Kidney (tissue), 14 donors: ENCODE data around the gene PSEN2. TPM values are rescaled to one million over a fixed set of nuclear protein-coding genes. Genes with fewer than 3 reads are reported as not detected.

Experiments used
- DNase-seq, 5 donors: peaks; one replicate each; pipeline ENCODE4 v3.0.0-alpha.2; 2013 to 2020
- FAIRE-seq: peaks from 2 replicates; lab custom pipeline; 2012; peaks lifted over from hg19 to GRCh38; lab: Jason Lieb, UNC
- H3K27ac ChIP-seq, 2 donors: one replicate each; pipeline ENCODE4 v1.7.0; 2013; ENCODE audit warnings: low read depth in 2 of 2, low read length in 2 of 2, inconsistent platforms in 1 of 2
- H3K27me3 ChIP-seq: one replicate; pipeline ENCODE4 v1.7.1; 2013; ENCODE audit warnings: low read length, inconsistent platforms; ENCODE audit not compliant: control insufficient read depth, insufficient read depth
- H3K36me3 ChIP-seq, 3 donors: one replicate each; pipeline versions ENCODE4 v1.7.0 to v1.7.1; 2013; ENCODE audit warnings: low read length in 3 of 3, control low read depth in 1 of 3, inconsistent platforms in 1 of 3; ENCODE audit not compliant: insufficient read depth in 3 of 3, control insufficient read depth in 2 of 3
- H3K4me1 ChIP-seq, 3 donors: one replicate each; pipeline versions ENCODE4 v1.7.0 to v1.7.1; 2013; ENCODE audit warnings: low read length in 3 of 3, inconsistent platforms in 1 of 3, low read depth in 1 of 3; ENCODE audit not compliant: control insufficient read depth in 2 of 3, insufficient read depth in 2 of 3
- H3K4me3 ChIP-seq, 3 donors: one replicate each; pipeline versions ENCODE4 v1.7.0 to v1.8.1; 2013; ENCODE audit warnings: low read length in 3 of 3, control low read depth in 1 of 3, inconsistent platforms in 1 of 3
- H3K9ac ChIP-seq, 3 donors: one replicate each; pipeline versions ENCODE4 v1.7.0 to v1.7.1; 2013; ENCODE audit warnings: low read length in 3 of 3, control low read depth in 1 of 3, inconsistent platforms in 1 of 3
- H3K9me3 ChIP-seq, 3 donors: one replicate each; pipeline versions ENCODE4 v1.7.0 to v1.7.1; 2013; ENCODE audit warnings: low read length in 3 of 3, control low read depth in 1 of 3, inconsistent platforms in 1 of 3; ENCODE audit not compliant: control insufficient read depth in 2 of 3, insufficient read depth in 1 of 3
- CTCF ChIP-seq: IDR thresholded peaks from 3 replicates; pipeline ENCODE4 v1.5.1; 2012; ENCODE audit warnings: mild to moderate bottlenecking, moderate library complexity, borderline replicate concordance; ENCODE audit not compliant: insufficient read depth; ENCODE audit errors: extremely low read depth
- intact Hi-C: fragments of 100-400 bp; cut with DNase I; formaldehyde crosslinking; loops from one replicate; pipeline ENCODE4 v1.11.1; 2022
- polyA plus RNA-seq: library from polyadenylated mRNA; stranded (reverse); fragments of 350-450 nt; fragmentation: Illumina TruSeq; extraction: RNeasy Lipid Tissue Mini Kit (QIAGEN cat#74804); gene quantifications from one replicate; pipeline ENCODE4 v1.2.3, GENCODE V29; 2014; ENCODE audit warnings: low read depth, low replicate concordance; ENCODE audit not compliant: insufficient read depth
- total RNA-seq: library from RNA; stranded (reverse); fragmentation: NEBNext Ultra II Directional; extraction: Animal tissue kit (Norgen Biotek cat#: 25700); gene quantifications from one replicate; pipeline ENCODE4 v1.2.1, GENCODE V29; 2021
- donor health status: control.
- donor health status: control.
- donor health status: control.
- donor health status: control.
- donor health status: control.
- donor health status: DM: yes; HTN: yes; CAD: no.
- donor health status: Normal renal cell carcinoma (clear cell type).

The PSEN2 gene
- total and polyA plus RNA-seq, 2 donors from 2014 or later: 22.6 to 25.6 TPM

GRCh38 chr1:226888021-226888420, 17.6 kb downstream of the PSEN2 start:
- H3K4me3 ChIP-seq: no peak overlapping the region
- peaks cover 0 to 8% (median 5%) of the 10 kb centered on the region in 3 donors for H3K36me3 ChIP-seq
- FAIRE-seq (no peak), DNase-seq (no peak)
- no peak overlapping the region for H3K27ac ChIP-seq
- intact Hi-C loops: no loop called here
- H3K4me1 ChIP-seq: peaks cover 0 to 21% (median 2%) of the 10 kb centered on the region in 3 donors
- TF ChIP-seq CTCF: no peak
- no peaks in the 10 kb centered on the region for H3K9me3 ChIP-seq
- no peak overlapping the region for H3K9ac ChIP-seq
- no peaks in the 10 kb centered on the region for H3K27me3 ChIP-seq

- peaks cover 0 to 8% (median 5%) of the 10 kb centered on the region in 3 donors for H3K36me3 ChIP-seq
- H3K27me3 ChIP-seq: no peaks in the 10 kb centered on the region
- no peak overlapping the region for H3K27ac ChIP-seq
- intact Hi-C loops: no loop called here
- DNase-seq (no peak), FAIRE-seq (no peak)
- no peaks in the 10 kb centered on the region for H3K9me3 ChIP-seq
- TF ChIP-seq CTCF: no peak
- no peak overlapping the region for H3K9ac ChIP-seq
- no peak overlapping the region for H3K4me3 ChIP-seq
- H3K4me1 ChIP-seq: peaks cover 0 to 15% (median 0%) of the 10 kb centered on the region in 3 donors
These were observed 18.4 kb downstream of the PSEN2 start for GRCh38 chr1:226888816-226889215.

- TF ChIP-seq CTCF: no peak
- DNase-seq (no peak), FAIRE-seq (no peak)
- Histone ChIP-seq H3K27me3 (no peaks in the 10 kb centered on the region), H3K4me1 (peaks cover 0 to 10% (median 0%) of the 10 kb centered on the region in 3 donors), H3K4me3 (no peak overlapping the region), H3K36me3 (peaks cover 0 to 11% (median 10%) of the 10 kb centered on the region in 3 donors), H3K9me3 (no peaks in the 10 kb centered on the region), H3K27ac (no peak overlapping the region), H3K9ac (no peak overlapping the region)
- intact Hi-C loops: no loop called here
These were observed 19.4 kb downstream of the PSEN2 start for GRCh38 chr1:226889616-226890330.
